ENCODE data around the gene ZNF732.
A peak's percentile ranks its signal among the peaks of the same experiment; 100 is the strongest.

GRCh38 chr4:244471-244870 is 60.8 kb downstream of the ZNF732 start:
- TF ChIP-seq, protein P1, sequence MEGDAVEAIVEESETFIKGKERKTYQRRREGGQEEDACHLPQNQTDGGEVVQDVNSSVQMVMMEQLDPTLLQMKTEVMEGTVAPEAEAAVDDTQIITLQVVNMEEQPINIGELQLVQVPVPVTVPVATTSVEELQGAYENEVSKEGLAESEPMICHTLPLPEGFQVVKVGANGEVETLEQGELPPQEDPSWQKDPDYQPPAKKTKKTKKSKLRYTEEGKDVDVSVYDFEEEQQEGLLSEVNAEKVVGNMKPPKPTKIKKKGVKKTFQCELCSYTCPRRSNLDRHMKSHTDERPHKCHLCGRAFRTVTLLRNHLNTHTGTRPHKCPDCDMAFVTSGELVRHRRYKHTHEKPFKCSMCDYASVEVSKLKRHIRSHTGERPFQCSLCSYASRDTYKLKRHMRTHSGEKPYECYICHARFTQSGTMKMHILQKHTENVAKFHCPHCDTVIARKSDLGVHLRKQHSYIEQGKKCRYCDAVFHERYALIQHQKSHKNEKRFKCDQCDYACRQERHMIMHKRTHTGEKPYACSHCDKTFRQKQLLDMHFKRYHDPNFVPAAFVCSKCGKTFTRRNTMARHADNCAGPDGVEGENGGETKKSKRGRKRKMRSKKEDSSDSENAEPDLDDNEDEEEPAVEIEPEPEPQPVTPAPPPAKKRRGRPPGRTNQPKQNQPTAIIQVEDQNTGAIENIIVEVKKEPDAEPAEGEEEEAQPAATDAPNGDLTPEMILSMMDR (conservative IDR thresholded peaks at IDR 0.05 in 1 of 2, IDR thresholded peaks at IDR 0.05 in 1 of 2; ENCODE audit: extremely low read depth in 1 of 2, insufficient read depth in 1 of 2, low read depth in 1 of 2, low read length in 2 of 2) = peak; percentile 33 to 57
- no peak for TF ChIP-seq EZH2 (IDR thresholded peaks at IDR 0.05; ENCODE audit: borderline replicate concordance, low read length)
